NCI-H748 (cell line): ENCODE data around the gene FBLN5.
"Not testable (repeated sequence)": the region's sequence is repeated elsewhere in the genome, so short reads cannot be mapped to it uniquely, and the experiment has no call there.

Source experiments
- DNase-seq: peaks from one replicate; lab custom pipeline; 2025; ENCODE audit not compliant: unreplicated experiment; lab: John Stamatoyannopoulos, UW

The FBLN5 gene

DNA sequence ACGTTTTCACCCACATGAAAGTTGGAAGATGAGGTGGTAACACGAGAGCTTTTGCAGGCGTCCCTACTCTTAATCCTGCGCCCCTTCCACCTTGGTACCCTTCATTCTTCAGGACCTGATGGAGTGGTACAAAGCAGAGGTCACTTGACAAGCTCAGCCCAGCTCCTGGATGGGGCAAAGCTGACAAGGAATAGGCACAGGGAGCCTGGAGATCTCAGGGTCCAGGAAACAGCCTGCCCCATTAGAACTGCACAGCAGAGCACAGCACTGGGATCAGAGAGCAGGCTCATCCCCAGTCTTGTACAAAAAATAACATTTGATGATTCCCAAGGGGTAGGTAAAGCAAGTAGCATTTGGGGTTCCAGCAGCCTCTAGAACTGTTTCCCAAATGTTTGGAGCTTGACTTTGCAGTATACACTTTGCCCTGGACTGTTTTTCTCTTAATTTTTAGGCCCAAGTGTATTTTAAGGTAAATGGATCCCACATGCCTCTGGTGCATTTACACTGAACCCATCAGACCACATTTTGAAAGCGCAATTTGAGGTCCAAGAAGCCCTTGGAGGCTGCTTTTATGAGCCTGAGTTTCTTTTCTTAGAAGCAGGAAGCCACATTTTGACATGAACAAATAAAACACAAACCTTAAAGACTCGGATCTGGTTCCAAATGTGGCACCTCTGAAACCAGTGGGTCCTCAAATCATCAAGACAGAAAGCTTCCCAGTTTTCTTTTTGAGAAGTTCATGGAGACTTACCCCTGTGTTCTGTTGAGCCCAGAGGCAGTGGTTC is 80.8 kb downstream of the FBLN5 start:
- DNase-seq: no peak

DNA sequence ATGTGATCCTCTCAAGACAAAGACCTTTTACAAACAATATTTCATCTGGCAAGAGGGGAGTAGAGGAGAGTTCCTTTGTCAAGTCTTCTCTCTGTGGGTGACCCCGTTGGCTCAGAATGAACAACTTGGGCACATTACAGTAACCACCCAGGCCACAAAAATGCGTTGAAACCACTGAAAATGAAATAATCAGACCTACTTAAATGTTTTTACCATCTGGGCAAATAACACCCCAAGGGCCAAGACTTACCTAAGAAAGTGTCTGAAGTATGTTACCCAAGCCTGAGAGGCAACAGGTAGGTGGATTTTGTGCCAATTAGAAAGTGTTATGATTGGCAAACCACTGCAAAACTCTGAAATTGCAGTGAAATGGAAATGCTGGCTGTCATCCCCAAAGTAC is 81.4 kb downstream of the FBLN5 start:
- no peak for DNase-seq

DNA sequence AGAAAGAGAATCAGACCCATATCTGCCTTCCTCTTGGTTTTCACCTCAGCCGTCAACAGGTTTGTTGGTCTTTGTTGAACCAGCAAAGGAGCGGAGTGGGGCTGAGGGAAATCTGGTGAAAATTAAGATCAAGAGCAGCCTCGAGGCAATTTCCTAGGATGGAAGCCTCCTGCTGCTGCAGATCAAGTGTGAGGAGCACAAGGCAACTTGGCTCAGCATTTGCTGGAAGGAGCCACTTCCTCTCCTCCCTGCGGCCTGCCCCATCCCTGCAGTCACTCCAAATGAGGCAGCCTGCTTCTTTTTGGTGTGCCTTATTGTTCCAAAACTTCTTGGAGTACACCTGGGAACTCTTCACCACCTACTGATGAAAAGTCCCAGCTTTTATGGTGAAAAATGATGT is 85.1 kb downstream of the FBLN5 start:
- DNase-seq: no peak

DNA sequence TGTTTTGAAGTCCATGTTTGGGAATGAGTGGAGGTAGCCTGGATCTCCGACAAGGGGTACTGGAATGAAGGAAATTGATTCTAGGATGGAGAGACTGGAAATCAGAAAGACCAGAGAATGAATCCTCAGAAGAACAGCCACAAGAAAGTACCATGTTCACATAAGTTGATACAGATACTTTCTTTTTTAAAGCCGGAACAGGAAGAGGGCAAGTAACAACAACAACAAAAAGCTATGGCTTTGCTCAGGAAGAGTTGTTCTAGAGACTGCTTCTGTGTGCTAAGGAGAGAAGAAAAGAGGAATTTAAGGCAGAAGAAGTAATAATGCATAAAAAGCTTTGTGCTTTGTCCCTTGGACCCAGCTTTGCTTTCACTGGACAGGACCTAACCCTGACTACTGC is 86.4 kb downstream of the FBLN5 start:
- no peak for DNase-seq

DNA sequence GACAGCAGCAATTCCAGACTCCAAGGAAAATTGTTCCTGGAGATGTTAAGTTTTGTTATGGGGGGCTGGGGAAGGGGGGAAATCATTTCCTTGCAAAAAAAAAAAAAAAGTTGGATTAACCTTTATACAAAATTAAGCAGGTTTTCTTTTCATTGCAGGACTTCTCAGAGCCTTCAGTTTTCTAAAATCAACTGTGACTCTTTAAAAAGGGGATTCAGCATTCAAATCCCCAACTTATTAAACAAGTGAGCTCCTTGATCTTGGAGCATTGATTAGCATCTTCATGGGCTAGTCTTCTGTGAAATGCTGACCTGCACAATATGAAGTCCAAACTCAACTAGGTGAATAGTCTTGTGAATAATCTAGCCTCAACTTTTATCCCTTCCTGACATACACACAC is 87.3 kb downstream of the FBLN5 start:
- no peak for DNase-seq

DNA sequence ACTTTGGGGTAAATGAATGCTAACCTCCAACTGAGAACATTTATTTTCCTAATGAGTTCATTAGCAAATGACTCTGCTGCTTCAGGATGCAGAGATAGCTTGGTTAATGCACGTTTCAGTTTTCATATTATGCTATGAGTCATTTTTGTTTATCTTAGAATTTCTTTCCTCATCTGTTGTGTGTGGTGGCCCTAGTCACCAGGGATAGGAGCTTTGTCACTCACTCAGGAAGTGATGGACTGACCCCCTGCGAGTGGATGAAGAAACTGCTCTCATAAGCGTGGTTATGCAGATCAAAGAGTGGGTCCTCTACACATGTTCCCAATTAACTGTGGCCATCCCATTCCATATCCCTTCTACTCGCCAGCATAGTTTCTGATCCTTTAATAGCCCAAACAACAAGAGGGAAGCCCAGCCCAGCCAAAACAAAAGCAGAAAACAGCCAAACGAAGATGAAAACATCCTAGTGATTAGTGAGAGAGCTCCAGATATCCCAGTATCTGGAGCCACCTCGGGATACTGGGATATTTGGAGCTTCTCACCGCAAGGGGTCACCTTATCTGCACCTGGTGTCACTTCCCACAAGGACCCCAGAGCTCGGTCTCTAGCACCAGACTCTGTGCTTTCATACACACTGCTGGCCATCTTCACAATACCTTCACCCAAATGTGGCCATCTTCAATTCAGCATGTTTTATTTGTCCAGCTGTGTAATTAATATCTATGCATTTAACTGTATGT is 88.8 kb downstream of the FBLN5 start:
- peak; percentile 17 for DNase-seq

DNA sequence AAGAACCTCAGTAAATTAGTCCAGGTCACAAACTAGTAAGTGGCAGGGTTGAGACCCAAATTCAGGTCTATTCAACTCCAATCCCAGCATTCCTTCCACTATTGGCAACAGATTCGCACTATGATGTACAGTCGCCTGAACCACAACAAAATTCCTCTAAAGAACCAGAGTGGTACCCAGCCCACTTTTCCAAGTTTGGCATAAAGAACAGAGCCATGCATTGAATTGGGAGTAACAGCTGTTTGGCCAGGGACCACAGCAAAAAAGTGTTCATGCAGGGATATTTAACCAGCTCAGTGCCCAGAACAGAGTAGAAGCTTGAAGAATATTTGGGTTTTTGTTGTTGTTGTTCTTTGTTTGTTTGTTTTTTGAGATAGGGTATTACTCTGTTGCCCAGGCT is 89.9 kb downstream of the FBLN5 start:
- DNase-seq: no peak

DNA sequence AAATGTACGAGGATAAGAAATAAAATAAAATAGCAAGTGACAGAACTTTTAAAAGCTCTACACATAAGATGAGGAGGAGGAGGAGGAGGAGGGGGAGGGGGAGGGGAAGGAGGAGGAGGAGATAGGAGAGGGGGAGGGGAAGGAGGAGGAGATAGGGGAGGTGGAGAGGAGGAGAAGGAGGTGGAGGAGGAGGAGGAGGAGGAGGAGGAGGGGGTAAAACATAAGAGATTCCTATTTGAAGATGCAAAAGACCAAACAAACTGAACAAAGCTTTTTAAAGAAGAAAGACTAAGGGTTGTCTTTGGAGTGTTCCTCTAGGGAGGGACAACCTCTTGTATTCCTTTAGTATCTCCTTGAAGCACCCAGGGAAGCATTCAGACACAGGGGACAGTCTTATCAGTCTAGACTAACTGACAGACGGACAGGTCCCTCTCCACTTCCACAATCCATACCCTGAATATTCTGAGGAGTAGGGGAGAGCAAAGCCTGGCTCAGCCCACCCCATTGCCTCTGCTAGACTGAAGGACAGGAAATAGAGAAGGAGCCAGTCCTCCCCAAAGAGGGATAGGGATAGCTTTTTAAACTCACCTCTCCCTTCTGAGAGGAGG is 93.1 kb downstream of the FBLN5 start:
- DNase-seq: no peak

DNA sequence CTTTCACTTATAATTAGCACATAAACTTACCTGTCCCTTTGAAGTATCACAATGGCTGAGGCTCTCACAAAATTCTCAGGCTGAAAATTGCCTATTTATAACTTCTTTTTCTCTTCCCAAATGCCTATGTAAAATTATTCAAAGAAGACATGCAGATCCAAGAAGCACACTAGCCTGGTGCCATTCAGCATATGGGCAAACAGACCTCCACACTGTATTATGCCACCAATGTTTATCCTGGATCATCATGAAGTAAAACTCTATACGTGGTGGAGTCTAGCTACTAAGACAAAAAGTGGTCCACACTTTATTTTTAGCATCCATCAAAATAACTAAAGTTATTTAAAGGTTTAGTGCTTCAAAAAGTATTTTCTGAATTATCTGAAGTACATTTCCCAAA is 95.9 kb downstream of the FBLN5 start:
- DNase-seq: no peak

DNA sequence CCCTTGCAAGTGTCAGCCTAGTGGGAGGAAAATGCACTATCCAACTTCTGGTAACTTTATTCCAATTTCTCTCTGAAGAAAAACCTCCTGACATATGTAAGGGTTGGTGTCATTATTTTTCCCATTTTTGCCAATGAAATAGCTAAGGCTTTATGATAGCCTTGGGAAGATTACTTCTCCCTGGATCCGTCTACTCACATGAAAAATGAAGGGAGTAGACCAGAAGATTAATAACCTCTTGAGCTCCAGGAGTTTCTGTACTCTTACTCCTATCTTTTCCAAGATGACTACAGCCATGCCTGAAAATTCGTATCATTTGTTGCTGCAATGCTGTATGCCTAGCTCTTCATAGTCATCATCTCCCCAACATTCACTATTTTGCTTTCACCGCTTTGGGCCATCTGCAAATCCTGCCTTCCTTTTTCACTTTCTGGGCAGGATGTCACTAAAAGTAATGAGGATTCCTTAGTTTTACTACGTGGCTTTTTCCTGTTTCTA is 98.9 kb downstream of the FBLN5 start:
- DNase-seq: no peak

DNA sequence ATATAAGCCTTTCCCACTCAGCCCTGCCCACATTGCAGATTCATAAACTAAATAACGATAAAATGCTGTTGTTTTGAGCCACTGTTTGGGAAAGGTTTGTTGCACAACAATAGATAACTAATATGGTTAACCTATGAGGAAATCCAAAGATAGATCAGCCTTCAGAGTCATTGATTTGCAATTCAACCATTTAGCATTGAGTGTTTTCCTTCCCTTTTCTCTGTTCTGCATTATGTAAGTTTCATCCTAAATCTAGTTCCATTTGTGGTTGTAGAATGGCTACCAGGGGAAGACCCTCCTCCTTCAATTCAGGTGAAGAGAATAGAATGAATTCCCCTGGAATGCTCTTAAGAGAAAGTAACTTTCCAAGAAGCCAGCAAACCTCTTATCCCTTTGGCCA is 99.8 kb downstream of the FBLN5 start:
- no peak for DNase-seq

DNA sequence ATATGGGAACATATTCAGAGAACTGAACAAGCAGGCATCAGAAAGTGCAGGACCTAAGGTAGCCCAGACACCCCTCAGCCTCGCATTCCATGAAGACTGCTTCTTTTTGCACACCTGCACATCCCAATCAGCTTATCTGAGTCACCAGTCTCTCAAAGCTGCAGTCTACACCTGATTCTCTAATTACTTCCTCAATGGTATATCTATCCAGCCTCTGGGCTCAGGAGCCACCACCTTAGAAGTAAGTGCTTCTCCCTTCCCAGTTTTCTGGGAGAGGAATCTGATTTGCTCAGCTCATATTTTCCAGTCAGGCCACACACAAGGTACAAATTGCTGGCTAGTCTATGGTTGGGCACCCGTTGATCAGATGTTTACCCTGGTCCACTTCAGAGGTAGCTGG is 101.8 kb downstream of the FBLN5 start:
- no peak for DNase-seq

DNA sequence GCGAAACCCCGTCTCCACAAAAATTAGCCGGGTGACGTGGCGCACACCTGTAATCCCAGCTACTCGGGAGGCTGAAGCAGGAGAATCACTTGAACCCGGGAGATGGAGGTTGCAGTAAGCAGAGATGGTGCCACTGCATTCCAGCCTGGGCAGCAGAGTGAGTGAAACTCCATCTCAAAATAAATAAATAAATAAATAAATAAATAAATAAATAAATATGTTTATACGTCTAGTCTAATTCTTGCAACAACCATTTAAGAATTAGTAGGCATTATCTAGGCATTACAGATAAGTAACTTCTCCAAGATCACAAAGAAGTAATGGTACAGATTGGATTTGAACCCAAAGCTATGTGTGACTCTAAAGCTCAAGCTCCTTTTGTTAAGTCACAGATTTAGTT is 102.4 kb downstream of the FBLN5 start:
- not testable (repeated sequence) for DNase-seq

DNA sequence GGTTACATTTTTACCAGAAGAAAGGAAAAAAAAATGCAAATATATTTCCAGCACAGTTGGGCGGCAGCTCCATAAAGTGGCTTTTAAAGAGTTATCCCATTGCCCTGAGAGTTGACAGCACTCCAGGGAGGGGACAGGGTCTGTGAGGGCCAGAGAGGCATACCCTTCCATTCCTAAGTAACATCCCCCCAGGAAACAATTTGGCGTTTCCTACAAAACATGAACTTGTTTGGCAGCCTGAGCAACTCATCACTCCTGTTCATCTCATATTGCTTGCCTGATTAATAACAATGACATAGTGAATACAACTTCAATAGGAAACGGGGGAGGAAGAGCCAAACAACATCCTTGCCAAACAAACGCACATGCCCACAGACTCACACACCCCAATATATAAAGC is 103.5 kb downstream of the FBLN5 start:
- no peak for DNase-seq

DNA sequence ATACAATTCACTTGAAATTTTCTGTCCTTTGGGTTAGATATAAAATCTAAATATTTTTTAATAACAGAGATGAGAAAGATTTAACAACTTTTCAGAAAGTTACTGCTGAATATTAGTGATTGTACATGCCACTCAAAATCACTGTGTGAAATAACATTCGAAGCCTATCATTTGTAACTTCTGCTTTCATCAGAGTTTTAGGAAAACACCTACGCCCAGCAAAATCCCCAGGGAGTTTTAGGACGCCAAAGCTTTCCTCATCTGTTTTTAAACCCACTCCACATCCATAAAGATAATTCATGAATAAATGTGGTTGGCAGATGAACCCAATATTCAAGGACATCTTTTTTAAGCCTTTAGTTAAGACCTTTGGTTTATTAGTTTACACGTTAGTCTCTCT is 104.1 kb downstream of the FBLN5 start:
- no peak for DNase-seq

DNA sequence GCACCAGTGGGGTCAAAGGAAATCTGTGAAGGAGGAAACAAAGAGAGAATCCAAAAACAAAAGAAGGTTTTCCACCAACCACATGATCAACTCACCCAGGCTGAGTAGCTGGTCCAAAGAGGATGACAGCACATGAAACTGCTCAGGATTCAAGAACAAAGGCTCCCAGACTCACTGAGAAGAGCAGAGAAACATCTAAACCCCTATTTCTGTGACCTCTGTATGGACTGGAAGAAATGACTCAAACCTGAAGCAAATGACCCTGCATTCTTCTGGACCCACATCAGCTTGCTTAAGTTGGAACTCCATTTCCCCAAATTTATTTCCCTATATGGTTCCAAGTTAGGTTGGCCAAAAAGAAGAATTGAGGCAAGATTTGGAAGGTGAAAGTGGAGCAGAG is 106.4 kb downstream of the FBLN5 start:
- no peak for DNase-seq

DNA sequence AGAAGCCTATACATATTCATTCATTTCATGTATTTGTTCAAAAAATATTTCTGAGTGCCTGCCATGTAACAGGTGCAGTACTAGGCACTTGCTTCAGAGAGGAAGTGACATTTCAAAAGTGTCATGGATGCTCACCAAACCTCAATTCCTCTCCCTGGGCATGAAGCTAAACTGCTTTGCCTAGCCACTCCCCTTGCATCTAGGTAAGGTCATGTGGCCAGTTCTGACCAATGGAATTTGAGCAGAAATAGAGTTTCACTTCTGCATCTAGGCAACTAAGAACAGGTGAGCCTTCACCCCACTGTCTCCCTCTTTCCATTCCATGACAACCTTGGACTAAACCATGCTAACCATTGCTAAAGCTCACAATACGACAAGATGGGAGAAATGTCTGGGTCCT is 107.7 kb downstream of the FBLN5 start:
- no peak for DNase-seq

DNA sequence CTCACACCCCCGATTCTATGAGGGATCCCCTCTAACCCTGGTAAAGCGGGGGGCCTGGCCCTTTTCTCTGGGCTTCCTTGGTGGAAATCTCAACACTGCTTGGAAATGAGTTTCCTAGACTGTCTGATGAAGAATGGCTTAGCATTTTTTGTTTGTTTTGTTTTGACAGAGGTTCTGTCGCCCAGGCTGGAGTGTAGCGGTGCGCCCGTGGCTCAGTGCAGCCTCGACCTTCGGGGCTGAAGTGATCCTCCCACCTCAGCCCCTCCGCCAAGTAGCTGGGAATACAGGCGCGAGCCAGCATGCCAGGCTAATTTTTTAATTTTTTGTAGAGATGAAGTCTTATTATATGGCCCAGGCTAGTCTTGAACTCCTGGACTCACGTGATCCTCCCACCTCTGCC is 110.4 kb downstream of the FBLN5 start:
- DNase-seq: peak; percentile 23

DNA sequence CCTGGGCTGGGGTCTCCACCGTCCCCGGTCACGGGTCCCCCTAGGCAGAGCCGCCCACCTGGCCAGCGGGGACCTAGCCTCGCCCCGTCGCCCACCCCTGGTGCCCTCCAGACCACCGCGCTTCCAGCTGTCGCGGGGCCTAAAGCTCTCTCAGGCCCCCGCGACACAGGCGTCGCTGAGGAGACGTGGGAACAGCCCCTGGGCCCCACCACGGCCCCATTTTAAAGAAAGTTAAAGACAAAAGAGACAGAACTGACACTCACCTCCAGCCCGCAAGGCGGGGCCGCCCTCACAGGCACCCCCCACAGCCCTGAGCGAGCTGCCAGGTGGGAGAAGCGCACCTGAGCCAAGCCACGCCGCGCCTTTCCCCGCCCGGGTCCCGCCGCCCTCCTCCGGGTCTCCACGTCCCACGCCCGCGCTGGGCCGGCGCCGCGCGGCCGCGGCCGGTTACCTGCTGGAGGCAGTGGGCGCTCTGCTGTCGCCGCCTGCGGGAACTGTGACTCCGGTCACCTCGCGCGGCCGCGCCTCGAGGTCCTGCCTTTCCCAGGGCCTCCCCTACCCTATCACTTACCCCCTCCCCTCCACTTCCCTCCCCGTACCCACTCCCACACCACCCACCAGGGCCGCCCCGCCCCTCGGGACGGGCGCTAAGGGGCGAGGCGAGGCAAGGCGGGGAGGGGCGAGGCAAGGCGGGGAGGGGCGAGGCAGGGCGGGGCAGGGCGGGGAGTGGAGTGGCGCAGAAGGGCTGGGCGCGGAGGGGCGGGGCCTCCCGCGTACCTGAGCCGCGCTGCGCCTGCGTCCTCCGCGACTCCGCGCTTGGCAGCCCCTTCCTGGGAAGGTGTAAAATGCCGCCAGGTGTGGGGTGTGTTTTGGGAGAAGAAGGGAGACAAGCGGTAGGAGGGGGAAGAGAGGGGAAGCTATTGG is 111.3 kb downstream of the FBLN5 start:
- peak; percentile 93 for DNase-seq

DNA sequence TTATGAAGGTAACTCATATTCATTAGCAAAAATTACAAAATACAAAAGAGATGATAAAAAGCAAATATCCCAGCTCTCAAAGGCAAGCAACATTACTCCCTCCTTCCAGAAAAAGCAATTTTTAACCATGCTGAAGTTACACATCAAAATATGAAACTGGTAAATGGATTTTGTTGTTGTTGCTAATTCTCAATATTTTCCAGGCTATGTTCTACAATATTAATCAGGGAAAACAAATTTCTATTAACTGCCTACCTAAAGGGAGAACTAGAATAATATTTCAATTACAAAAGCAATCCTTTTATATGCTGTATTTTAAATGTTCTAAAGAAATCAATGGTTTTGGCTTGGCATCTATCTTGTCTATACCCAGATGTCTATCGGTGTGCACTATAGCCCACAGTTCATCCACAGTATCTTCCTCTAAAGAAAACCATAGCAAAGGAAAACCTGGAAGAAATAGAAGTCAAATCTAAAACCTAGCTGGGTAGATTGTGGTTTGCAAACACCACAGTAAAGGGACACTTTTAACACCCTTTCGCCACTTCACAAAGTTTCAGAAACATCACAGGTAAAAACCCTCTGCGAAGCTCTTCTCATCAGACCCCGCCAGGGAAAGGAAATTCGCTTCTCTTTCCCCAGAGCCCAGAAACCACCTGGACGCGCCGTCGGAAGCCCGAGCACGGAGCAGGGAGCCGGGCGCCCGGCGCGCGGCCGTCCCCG is 112.1 kb downstream of the FBLN5 start:
- peak; percentile 67 for DNase-seq
